C4-2B (cell line): Measurements from ENCODE around the gene CTIF.

ENCODE experiments used
- ZFX ChIP-seq: fragments of 450-650 bp; IDR thresholded peaks from 2 replicates; pipeline ENCODE4 v1.6.1; 2017
- TF ChIP-seq, protein P1 (sequence below): fragments of 450-650 bp; conservative IDR thresholded peaks from 2 replicates; pipeline ENCODE4 v1.5.1; 2017; ENCODE audit warnings: mild to moderate bottlenecking

GRCh38 chr18:48884306-48884705 lies 345.5 kb downstream of the CTIF start:
- TF ChIP-seq, protein P1, sequence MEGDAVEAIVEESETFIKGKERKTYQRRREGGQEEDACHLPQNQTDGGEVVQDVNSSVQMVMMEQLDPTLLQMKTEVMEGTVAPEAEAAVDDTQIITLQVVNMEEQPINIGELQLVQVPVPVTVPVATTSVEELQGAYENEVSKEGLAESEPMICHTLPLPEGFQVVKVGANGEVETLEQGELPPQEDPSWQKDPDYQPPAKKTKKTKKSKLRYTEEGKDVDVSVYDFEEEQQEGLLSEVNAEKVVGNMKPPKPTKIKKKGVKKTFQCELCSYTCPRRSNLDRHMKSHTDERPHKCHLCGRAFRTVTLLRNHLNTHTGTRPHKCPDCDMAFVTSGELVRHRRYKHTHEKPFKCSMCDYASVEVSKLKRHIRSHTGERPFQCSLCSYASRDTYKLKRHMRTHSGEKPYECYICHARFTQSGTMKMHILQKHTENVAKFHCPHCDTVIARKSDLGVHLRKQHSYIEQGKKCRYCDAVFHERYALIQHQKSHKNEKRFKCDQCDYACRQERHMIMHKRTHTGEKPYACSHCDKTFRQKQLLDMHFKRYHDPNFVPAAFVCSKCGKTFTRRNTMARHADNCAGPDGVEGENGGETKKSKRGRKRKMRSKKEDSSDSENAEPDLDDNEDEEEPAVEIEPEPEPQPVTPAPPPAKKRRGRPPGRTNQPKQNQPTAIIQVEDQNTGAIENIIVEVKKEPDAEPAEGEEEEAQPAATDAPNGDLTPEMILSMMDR: no peak
- TF ChIP-seq ZFX: no peak
